HEK293 (cell line): ENCODE results near the gene VGLL4.
A peak's percentile ranks its signal among the peaks of the same experiment; 100 is the strongest.

ENCODE experiments used
- BCL11A ChIP-seq: fragments of 450-650 bp; formaldehyde crosslinking; IDR thresholded peaks from 2 replicates; pipeline ENCODE4 v1.5.1; 2016; ENCODE audit warnings: low read depth, missing biosample characterization, missing genetic modification characterization
- FEZF1 ChIP-seq: fragments of 450-650 bp; formaldehyde crosslinking; IDR thresholded peaks from 2 replicates; pipeline ENCODE4 v1.5.1; 2016; ENCODE audit warnings: missing biosample characterization, missing genetic modification characterization
- HOXA7 ChIP-seq: sonication (generic); formaldehyde crosslinking; IDR thresholded peaks from 2 replicates; pipeline ENCODE4 v1.8.1; 2022; ENCODE audit warnings: missing genetic modification reagents, borderline replicate concordance
- MZF1 ChIP-seq: fragments of 450-650 bp; formaldehyde crosslinking; IDR thresholded peaks from 2 replicates; pipeline ENCODE4 v1.5.1; 2017; ENCODE audit warnings: missing biosample characterization, missing genetic modification characterization, borderline replicate concordance
- OVOL3 ChIP-seq: fragments of 450-650 bp; formaldehyde crosslinking; IDR thresholded peaks from 2 replicates; pipeline ENCODE4 v1.5.1; 2016; ENCODE audit warnings: missing biosample characterization, missing genetic modification characterization
- SALL2 ChIP-seq: fragments of 450-650 bp; formaldehyde crosslinking; IDR thresholded peaks from 2 replicates; pipeline ENCODE4 v1.5.0; 2017; ENCODE audit warnings: missing biosample characterization, mild to moderate bottlenecking, missing genetic modification characterization, borderline replicate concordance
- SCRT1 ChIP-seq: fragments of 450-650 bp; formaldehyde crosslinking; IDR thresholded peaks from 2 replicates; pipeline ENCODE4 v1.5.1; 2016; ENCODE audit warnings: missing biosample characterization, missing genetic modification characterization, borderline replicate concordance
- SCRT2 ChIP-seq: fragments of 450-650 bp; formaldehyde crosslinking; IDR thresholded peaks from 2 replicates; pipeline ENCODE4 v1.5.1; 2016; ENCODE audit warnings: missing biosample characterization, missing genetic modification characterization
- SETDB1 ChIP-seq: IDR thresholded peaks from one replicate; pipeline ENCODE4 v1.6.1; 2017; ENCODE audit warnings: mild to moderate bottlenecking, low read length, moderate library complexity, mixed read lengths; ENCODE audit not compliant: insufficient read length
- SP3 ChIP-seq: fragments of 450-650 bp; formaldehyde crosslinking; IDR thresholded peaks from 2 replicates; pipeline ENCODE4 v1.5.1; 2016; ENCODE audit warnings: missing biosample characterization, missing genetic modification characterization
- TCF7L2 ChIP-seq: IDR thresholded peaks from 2 replicates; pipeline ENCODE4 v1.6.1; 2011; ENCODE audit warnings: low read depth, mild to moderate bottlenecking, inconsistent platforms, low read length, moderate library complexity, borderline replicate concordance
- ZBTB17 ChIP-seq: fragments of 450-650 bp; formaldehyde crosslinking; IDR thresholded peaks from 2 replicates; pipeline ENCODE4 v1.5.1; 2016; ENCODE audit warnings: missing biosample characterization, missing genetic modification characterization
- ZBTB21 ChIP-seq: fragments of 450-650 bp; formaldehyde crosslinking; IDR thresholded peaks from 2 replicates; pipeline ENCODE4 v1.5.1; 2017; ENCODE audit warnings: missing biosample characterization, missing genetic modification characterization
- ZBTB44 ChIP-seq: fragments of 450-650 bp; IDR thresholded peaks from 2 replicates; pipeline ENCODE4 v1.5.1; 2018; ENCODE audit warnings: missing biosample characterization, mild to moderate bottlenecking, missing genetic modification characterization
- ZFP37 ChIP-seq: fragments of 450-650 bp; formaldehyde crosslinking; IDR thresholded peaks from 2 replicates; pipeline ENCODE4 v1.5.1; 2016; ENCODE audit warnings: missing biosample characterization, missing genetic modification characterization
- ZNF121 ChIP-seq: fragments of 450-650 bp; formaldehyde crosslinking; IDR thresholded peaks from 2 replicates; pipeline ENCODE4 v1.5.1; 2016; ENCODE audit warnings: missing biosample characterization, missing genetic modification characterization
- ZNF132 ChIP-seq: fragments of 450-650 bp; formaldehyde crosslinking; IDR thresholded peaks from 2 replicates; pipeline ENCODE4 v1.5.1; 2017; ENCODE audit warnings: missing biosample characterization, missing genetic modification characterization, borderline replicate concordance
- ZNF16 ChIP-seq: fragments of 450-650 bp; formaldehyde crosslinking; IDR thresholded peaks from 2 replicates; pipeline ENCODE4 v1.5.1; 2016; ENCODE audit warnings: low read depth, missing biosample characterization, missing genetic modification characterization
- ZNF513 ChIP-seq: fragments of 450-650 bp; IDR thresholded peaks from 2 replicates; pipeline ENCODE4 v1.5.1; 2018; ENCODE audit warnings: missing biosample characterization, missing genetic modification characterization
- ZNF530 ChIP-seq: fragments of 450-650 bp; formaldehyde crosslinking; IDR thresholded peaks from 2 replicates; pipeline ENCODE4 v1.5.1; 2016; ENCODE audit warnings: low read depth, missing biosample characterization, missing genetic modification characterization
- ZNF558 ChIP-seq: fragments of 450-650 bp; formaldehyde crosslinking; IDR thresholded peaks from 2 replicates; pipeline ENCODE4 v1.5.1; 2016; ENCODE audit warnings: missing biosample characterization, missing genetic modification characterization
- ZNF692 ChIP-seq: fragments of 450-650 bp; formaldehyde crosslinking; IDR thresholded peaks from 2 replicates; pipeline ENCODE4 v1.5.1; 2016; ENCODE audit warnings: missing biosample characterization, missing genetic modification characterization
- ZNF701 ChIP-seq: fragments of 450-650 bp; formaldehyde crosslinking; IDR thresholded peaks from 2 replicates; pipeline ENCODE4 v1.5.1; 2016; ENCODE audit warnings: missing biosample characterization, missing genetic modification characterization
- ZNF707 ChIP-seq: fragments of 450-650 bp; formaldehyde crosslinking; IDR thresholded peaks from 2 replicates; pipeline ENCODE4 v1.5.1; 2016; ENCODE audit warnings: missing biosample characterization, missing genetic modification characterization
- ZNF792 ChIP-seq: fragments of 450-650 bp; formaldehyde crosslinking; IDR thresholded peaks from 2 replicates; pipeline ENCODE4 v1.5.1; 2016; ENCODE audit warnings: missing biosample characterization, missing genetic modification characterization
- ZNF837 ChIP-seq: fragments of 450-650 bp; formaldehyde crosslinking; IDR thresholded peaks from 2 replicates; pipeline ENCODE4 v1.5.1; 2016; ENCODE audit warnings: missing biosample characterization, missing genetic modification characterization
- ZNF843 ChIP-seq: fragments of 450-650 bp; formaldehyde crosslinking; IDR thresholded peaks from 2 replicates; pipeline ENCODE4 v1.5.1; 2016; ENCODE audit warnings: missing biosample characterization, missing genetic modification characterization
- ZSCAN23 ChIP-seq: fragments of 450-650 bp; formaldehyde crosslinking; IDR thresholded peaks from 2 replicates; pipeline ENCODE4 v1.5.1; 2016; ENCODE audit warnings: missing biosample characterization, missing genetic modification characterization
- TF ChIP-seq, protein P1 (sequence below): fragments of 450-650 bp; formaldehyde crosslinking; IDR thresholded peaks from 2 replicates; pipeline ENCODE4 v1.5.1; 2016; ENCODE audit warnings: missing biosample characterization, missing genetic modification characterization
- TF ChIP-seq, protein P2 (sequence below): fragments of 450-650 bp; formaldehyde crosslinking; IDR thresholded peaks from 2 replicates; pipeline ENCODE4 v1.5.1; 2016; ENCODE audit warnings: missing biosample characterization, missing genetic modification characterization
- TF ChIP-seq, protein P3 (sequence below): fragments of 450-650 bp; formaldehyde crosslinking; IDR thresholded peaks from 2 replicates; pipeline ENCODE4 v1.5.1; 2016; ENCODE audit warnings: missing biosample characterization, missing genetic modification characterization, borderline replicate concordance
- TF ChIP-seq, protein P4 (sequence below): fragments of 450-650 bp; formaldehyde crosslinking; IDR thresholded peaks from 2 replicates; pipeline ENCODE4 v1.5.1; 2016; ENCODE audit warnings: missing biosample characterization, missing genetic modification characterization, low read depth

The VGLL4 gene

GRCh38 chr3:11632564-11632963, 11.2 kb downstream of the VGLL4 start (continued):
- TF ChIP-seq, protein P1, sequence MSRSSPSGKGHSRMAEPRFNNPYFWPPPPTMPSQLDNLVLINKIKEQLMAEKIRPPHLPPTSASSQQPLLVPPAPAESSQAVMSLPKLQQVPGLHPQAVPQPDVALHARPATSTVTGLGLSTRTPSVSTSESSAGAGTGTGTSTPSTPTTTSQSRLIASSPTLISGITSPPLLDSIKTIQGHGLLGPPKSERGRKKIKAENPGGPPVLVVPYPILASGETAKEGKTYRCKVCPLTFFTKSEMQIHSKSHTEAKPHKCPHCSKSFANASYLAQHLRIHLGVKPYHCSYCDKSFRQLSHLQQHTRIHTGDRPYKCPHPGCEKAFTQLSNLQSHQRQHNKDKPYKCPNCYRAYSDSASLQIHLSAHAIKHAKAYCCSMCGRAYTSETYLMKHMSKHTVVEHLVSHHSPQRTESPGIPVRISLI (tag by site-specific recombination) = no peak
- TF ChIP-seq ZNF558 (tag by site-specific recombination) (no peak), ZBTB17 (tag by site-specific recombination) (no peak), ZNF121 (tag by site-specific recombination) (no peak), ZSCAN23 (tag by site-specific recombination) (no peak), ZNF843 (tag by site-specific recombination) (peak; percentile 53; the same call in 1 of the 2 replicates), ZNF692 (no peak), ZNF792 (tag by site-specific recombination) (no peak), HOXA7 (CRISPR knock-in tag) (no peak), SALL2 (tag by site-specific recombination) (no peak), FEZF1 (tag by site-specific recombination) (peak; percentile 97), OVOL3 (tag by site-specific recombination) (no peak), ZNF530 (no peak), ZNF701 (tag by site-specific recombination) (no peak), ZFP37 (tag by site-specific recombination) (no peak), SETDB1 (no peak), SCRT2 (tag by site-specific recombination) (peak; percentile 53), TCF7L2 (no peak), BCL11A (tag by site-specific recombination) (peak; percentile 44; the same call in 1 of the 2 replicates), ZBTB21 (tag by site-specific recombination) (no peak), ZBTB44 (tag by site-specific recombination) (no peak), ZNF707 (tag by site-specific recombination) (no peak), SP3 (tag by site-specific recombination) (no peak), SCRT1 (tag by site-specific recombination) (no peak), MZF1 (tag by site-specific recombination) (no peak), ZNF837 (tag by site-specific recombination) (no peak), ZNF132 (tag by site-specific recombination) (no peak), ZNF513 (tag by site-specific recombination) (no peak), ZNF16 (tag by site-specific recombination) (no peak)
- TF ChIP-seq, protein P2, sequence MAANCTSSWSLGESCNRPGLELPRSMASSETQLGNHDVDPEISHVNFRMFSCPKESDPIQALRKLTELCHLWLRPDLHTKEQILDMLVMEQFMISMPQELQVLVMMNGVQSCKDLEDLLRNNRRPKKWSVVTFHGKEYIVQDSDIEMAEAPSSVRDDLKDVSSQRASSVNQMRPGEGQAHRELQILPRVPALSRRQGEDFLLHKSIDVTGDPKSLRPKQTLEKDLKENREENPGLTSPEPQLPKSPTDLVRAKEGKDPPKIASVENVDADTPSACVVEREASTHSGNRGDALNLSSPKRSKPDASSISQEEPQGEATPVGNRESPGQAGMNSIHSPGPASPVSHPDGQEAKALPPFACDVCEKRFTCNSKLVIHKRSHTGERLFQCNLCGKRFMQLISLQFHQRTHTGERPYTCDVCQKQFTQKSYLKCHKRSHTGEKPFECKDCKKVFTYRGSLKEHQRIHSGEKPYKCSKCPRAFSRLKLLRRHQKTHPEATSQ = no peak
- TF ChIP-seq, protein P3, sequence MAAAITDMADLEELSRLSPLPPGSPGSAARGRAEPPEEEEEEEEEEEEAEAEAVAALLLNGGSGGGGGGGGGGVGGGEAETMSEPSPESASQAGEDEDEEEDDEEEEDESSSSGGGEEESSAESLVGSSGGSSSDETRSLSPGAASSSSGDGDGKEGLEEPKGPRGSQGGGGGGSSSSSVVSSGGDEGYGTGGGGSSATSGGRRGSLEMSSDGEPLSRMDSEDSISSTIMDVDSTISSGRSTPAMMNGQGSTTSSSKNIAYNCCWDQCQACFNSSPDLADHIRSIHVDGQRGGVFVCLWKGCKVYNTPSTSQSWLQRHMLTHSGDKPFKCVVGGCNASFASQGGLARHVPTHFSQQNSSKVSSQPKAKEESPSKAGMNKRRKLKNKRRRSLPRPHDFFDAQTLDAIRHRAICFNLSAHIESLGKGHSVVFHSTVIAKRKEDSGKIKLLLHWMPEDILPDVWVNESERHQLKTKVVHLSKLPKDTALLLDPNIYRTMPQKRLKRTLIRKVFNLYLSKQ (tag by site-specific recombination) = no peak
- TF ChIP-seq, protein P4, sequence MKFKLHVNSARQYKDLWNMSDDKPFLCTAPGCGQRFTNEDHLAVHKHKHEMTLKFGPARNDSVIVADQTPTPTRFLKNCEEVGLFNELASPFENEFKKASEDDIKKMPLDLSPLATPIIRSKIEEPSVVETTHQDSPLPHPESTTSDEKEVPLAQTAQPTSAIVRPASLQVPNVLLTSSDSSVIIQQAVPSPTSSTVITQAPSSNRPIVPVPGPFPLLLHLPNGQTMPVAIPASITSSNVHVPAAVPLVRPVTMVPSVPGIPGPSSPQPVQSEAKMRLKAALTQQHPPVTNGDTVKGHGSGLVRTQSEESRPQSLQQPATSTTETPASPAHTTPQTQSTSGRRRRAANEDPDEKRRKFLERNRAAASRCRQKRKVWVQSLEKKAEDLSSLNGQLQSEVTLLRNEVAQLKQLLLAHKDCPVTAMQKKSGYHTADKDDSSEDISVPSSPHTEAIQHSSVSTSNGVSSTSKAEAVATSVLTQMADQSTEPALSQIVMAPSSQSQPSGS (tag by site-specific recombination) = no peak
